NCI-H187 treated with DMSO at 0.1 percent for 48 hours (cell line): ENCODE results near the gene SUPT5H.
A peak's percentile ranks its signal among the peaks of the same experiment; 100 is the strongest.

ENCODE experiments used
- DNase-seq: peaks from one replicate; lab custom pipeline; 2025; lab: John Stamatoyannopoulos, UW

Gene SUPT5H

DNA sequence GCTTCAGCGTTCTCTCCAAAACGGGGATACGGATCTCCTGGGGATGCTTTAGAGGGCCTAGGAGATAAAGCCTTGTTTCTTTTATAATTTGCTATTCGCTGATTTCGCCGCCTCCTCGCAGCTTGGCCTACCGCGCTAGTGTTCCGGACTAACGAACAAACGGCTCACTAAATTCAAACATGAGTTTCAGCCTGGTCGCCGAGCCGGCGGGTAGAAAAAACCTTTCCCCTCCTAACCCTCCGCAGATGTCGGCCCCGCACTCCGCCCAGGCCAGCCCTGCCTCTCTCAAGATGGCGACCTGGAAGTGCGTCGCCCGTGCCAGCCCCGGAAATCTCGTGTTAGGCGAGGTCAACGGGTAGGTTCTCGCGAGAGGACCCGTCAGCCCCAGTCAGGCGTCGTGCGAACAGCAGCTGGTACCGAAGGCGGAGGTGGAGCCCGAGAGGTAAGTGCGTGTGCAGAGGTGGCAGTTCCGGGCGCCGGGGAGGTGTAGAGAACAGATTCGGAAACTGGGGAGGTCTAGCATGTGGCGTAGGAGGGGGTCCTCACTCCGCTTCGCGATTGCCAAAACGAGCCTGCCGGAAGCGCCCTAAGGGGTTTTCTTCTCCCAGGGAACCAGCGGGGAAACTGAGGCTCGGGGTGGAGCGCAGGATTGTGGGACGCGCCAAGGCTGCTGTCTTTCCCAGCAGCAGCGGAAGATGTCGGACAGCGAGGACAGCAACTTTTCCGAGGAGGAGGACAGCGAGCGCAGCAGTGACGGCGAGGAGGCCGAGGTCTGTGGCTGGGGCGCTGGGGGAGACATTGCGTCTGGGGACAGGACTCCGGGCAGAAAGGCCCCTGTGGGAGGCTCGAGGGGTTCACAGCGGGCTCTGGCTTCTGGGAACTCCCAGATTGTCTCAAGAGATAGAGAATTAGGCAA lies at the start of gene SUPT5H:
TSS of gene SUPT5H (plus strand) at position 387 of the 916 bp plus-strand sequence. CDS start at position 696, 309 bp downstream.
- peak; percentile 83 for DNase-seq

DNA sequence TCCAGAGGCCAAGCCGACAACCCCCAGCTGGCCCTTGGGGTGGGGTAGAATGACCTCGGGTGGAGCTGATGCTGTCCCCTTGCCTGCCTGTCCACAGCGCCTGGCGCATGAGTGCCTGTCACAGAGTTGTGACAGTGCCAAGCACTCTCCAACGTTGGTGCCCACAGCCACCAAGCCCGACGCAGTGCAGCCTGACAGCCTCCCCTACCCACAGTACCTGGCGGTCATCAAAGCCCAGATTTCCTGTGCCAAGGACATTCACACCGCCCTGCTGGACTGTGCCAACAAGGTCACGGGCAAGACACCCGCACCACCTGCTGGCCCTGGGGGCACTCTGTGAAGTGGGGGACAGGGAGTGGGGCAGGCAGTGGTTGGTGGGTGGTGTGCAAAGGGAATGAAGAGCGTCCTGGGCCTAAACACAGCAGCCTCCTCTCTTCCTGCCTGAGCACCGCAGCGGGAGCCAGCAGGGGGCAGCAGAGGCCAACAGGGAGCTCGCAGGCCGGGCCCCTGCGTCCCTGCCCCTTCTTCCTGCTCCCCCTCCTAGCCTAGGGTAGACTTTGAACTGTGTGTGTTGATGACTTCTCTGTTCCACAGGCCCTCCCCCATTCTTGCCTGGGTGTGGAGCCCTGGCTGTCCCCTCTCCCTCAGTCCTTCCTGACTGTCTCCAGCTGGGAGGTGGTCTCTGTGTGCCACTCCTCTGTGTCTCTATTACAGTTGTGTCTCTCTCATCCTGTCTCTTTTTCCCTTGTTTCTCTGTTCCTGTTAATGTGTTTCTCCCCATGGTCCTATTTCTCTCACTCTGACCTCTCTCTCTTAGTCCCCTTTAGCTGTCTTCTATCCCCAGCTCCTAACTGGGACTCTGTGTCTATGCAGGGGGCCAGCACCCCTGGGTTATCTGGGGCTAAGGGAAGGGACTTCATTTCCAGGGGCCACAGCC lies 47.8 kb upstream of the SUPT5H start:
- DNase-seq, result no peak

GRCh38 chr19:39398297-39398864 lies 47.0 kb upstream of the SUPT5H start:
- no peak for DNase-seq

DNA sequence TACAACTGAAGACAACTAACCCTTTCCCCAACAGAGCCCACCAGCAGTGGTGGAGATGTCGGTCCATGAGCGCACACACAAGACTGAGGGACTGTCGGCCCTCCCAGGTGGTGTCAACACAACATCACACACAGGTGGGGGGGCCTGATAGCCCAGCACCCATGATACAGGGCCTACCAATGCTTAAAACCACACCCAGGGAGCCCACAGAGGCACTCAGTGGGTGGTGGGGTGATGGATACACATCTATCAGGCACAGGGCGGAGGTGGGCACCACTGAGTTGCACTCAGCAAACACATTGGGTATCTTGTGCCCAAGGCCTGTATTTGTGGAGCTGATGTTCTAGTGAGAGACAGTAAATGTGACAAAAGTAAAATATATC lies 45.7 kb upstream of the SUPT5H start:
- no peak for DNase-seq

DNA sequence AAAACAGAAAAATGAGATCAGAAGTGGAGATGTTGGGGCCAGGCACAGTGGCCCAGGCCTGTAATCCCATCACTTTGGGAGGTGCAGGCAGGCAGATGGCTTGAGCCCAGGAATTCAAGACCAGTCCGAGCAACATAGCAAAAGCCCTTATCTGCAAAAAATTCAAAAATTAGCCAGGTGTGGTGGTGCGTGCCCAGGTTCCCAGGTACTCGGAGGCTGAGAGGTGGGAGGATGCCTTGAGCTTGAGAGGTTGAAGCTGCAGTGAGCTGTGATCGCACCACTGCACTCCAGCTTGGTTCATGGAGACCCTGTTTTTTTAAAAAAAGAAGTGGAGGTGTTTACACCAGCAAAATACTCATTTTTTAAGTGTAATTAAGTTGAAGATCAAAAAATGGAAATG lies 45.3 kb upstream of the SUPT5H start:
- no peak for DNase-seq

DNA sequence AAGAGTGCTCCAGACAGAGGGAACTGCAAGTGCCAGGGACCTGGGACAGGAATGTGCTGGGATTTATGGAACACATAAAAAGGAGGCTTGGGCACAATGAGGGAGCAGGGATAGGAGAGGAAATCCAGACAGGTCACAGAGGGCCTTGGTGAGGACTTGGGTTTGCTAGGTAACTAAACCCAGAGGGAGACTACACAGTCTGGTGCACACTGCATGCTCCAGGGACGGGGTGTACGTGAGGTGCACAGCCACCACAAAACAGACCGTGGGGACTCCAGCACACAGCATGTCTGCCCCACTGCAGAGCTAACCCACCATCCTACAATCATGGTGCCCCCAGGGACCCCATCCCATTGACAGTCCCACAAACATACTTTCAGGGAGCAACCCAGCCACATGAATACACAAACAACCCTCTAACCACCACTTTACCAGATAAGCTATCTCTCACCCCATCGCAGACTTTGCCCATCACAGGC lies 44.3 kb upstream of the SUPT5H start:
- DNase-seq, result no peak

DNA sequence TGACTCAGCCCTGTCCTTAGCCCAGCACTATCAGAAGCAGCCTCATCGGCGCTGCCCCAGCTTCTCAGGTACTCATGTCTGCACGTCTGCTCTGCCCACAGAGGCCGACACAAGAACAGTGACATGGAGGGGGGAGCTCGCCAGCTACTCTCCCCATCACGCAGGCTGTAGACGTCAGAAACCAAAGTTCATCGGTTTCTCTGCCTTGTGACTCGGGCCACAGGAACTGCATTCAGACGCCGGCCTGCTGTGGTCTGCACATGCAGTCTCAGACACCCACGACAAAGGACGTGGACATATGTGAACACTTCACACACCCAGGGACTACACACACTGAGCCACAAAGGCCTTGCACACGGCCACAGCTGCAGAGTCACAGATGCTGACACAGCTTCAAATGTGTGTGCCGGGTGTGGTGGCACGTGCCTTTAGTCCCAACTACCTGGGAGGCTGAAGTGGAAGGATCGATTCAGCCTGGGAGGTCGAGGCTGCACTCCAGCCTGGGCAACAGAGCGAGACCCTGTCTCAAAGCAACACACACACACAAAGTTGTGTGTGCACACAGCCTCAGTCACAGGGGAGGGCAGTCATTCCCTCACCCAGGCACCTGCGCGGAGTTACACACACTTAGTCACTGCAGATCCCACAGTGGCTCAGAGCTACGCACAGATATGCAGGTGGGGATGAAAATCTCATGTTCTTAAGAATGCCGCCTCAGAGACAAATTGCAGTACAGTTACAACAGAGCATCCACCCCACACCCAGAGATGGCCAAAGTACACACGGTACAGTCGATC lies 43.6 kb upstream of the SUPT5H start:
- no peak for DNase-seq

DNA sequence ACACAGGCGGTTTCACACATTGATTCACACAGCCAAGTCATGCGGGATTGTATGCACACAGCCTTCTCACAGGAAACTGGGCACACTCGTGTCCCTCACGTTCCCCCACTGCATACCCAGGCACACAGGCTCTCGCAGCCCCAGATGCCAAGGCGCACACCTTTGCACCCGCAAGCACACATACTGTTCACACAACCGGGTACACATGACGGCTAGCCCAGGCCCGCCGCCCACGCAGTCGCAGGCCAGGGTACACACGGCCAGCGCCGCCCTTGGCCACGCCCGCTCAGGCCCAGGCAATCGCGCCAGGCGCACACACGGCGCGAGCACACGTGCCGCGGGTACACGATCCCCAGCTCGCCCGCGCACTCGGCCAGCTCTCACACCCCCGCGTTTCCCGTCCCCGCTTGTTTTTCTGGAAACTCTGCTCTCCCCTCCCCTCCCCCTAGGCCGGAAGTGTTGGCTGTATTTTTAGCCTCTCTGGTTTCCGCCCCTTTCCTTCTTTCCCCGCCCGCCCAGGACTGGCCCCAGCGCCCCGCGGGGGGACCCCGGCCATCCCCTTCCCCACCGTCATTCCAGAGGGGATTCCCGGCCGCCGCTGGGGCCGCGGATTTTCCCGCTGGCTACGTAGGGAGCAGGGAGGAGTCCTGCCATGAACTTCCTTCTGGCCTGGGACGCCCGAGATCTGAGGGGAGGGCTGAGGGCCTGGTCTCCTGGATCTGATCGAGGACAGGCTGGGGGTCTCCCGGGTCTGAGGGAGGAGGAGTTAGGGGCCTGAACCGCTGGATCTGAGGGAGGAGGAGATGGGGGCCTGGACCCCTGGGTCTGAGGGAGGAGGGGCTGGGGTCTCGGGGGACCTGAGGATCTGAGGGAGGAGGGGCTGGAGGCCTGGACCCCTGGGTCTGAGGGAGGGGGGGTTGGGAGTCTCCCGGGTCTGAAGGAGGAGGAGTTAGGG lies 42.8 kb upstream of the SUPT5H start:
- DNase-seq, result no peak

- DNase-seq, result no peak
Observed at GRCh38 chr19:39403331-39404312, 41.8 kb upstream of the SUPT5H start.

GRCh38 chr19:39405261-39405957 lies 40.0 kb upstream of the SUPT5H start:
- no peak for DNase-seq

DNA sequence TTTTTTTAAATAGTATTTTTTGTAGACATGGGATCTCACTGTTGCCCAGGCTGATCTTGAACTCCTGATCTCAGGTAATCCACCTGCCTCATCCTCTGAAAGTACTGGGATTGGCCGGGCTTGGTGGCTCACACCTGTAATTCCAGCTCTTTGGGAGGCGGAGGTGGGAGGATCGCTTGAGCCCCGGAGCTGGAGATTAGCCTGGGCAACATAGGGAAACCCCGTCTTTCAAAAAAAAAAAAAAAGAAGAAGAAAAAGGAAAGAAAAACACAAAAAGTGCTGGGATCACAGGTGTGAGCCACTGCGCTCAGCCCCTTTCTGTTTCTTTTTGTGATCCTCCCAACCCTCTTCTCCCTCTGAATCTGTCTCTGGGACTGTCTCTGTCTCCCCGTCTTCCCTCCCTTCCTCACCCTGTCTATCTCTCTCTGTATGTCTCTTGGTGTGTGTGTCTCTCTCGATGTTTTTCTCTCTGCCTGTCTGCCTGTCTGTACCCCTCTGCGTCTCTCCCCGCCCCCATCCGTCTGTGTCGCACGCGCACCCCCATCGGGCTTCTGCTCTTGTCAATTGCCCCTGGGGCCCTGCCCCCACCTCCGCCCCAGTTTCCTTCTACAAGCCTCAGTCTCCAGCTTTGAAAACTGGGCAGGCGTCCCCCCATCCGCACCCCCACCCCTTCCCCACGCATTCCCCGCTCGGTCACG lies 39.3 kb upstream of the SUPT5H start:
- DNase-seq, result no peak

- no peak for DNase-seq
Observed at GRCh38 chr19:39406656-39407409, 38.5 kb upstream of the SUPT5H start, which contains the start of gene ZFP36. ZFP36 (plus strand) TSS chr19:39406847; CDS start chr19:39406905, 58 bp downstream.

- no peak for DNase-seq
Observed at GRCh38 chr19:39407410-39407659, 38.0 kb upstream of the SUPT5H start.

DNA sequence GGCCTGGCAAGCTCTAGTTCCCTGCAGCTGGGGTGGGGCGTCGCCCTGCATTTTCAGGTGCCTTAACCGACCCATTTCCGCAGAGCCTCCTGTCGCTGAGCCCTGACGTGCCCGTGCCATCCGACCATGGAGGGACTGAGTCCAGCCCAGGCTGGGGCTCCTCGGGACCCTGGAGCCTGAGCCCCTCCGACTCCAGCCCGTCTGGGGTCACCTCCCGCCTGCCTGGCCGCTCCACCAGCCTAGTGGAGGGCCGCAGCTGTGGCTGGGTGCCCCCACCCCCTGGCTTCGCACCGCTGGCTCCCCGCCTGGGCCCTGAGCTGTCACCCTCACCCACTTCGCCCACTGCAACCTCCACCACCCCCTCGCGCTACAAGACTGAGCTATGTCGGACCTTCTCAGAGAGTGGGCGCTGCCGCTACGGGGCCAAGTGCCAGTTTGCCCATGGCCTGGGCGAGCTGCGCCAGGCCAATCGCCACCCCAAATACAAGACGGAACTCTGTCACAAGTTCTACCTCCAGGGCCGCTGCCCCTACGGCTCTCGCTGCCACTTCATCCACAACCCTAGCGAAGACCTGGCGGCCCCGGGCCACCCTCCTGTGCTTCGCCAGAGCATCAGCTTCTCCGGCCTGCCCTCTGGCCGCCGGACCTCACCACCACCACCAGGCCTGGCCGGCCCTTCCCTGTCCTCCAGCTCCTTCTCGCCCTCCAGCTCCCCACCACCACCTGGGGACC lies 37.6 kb upstream of the SUPT5H start:
- DNase-seq, result no peak

DNA sequence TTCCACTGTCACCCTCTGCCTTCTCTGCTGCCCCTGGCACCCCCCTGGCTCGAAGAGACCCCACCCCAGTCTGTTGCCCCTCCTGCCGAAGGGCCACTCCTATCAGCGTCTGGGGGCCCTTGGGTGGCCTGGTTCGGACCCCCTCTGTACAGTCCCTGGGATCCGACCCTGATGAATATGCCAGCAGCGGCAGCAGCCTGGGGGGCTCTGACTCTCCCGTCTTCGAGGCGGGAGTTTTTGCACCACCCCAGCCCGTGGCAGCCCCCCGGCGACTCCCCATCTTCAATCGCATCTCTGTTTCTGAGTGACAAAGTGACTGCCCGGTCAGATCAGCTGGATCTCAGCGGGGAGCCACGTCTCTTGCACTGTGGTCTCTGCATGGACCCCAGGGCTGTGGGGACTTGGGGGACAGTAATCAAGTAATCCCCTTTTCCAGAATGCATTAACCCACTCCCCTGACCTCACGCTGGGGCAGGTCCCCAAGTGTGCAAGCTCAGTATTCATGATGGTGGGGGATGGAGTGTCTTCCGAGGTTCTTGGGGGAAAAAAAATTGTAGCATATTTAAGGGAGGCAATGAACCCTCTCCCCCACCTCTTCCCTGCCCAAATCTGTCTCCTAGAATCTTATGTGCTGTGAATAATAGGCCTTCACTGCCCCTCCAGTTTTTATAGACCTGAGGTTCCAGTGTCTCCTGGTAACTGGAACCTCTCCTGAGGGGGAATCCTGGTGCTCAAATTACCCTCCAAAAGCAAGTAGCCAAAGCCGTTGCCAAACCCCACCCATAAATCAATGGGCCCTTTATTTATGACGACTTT lies 36.8 kb upstream of the SUPT5H start:
- DNase-seq, result no peak
